Measurements from ENCODE around the gene A3GALT2.

The A3GALT2 gene

GRCh38 chr1:33349778-33350610 is 29.1 kb upstream of the A3GALT2 start:
- peak; percentile 75 for DNase-seq

- DNase-seq, result peak; percentile 32
Measured at GRCh38 chr1:33349081-33349759, 28.3 kb upstream of the A3GALT2 start.

- peak; percentile 13 for DNase-seq
Measured at GRCh38 chr1:33348676-33349080, 27.8 kb upstream of the A3GALT2 start.

- DNase-seq, result no peak
Measured at GRCh38 chr1:33348194-33348593, 27.3 kb upstream of the A3GALT2 start.

- no peak for DNase-seq
Measured at GRCh38 chr1:33347650-33347992, 26.7 kb upstream of the A3GALT2 start.

- DNase-seq, result no peak
Measured at GRCh38 chr1:33346927-33347649, 26.2 kb upstream of the A3GALT2 start.

- DNase-seq, result no peak
Measured at GRCh38 chr1:33346533-33346926, 25.6 kb upstream of the A3GALT2 start.

GRCh38 chr1:33344896-33345560 is 24.1 kb upstream of the A3GALT2 start:
- no peak for DNase-seq

- DNase-seq, result no peak
Measured at GRCh38 chr1:33343539-33343938, 22.6 kb upstream of the A3GALT2 start.

- DNase-seq, result no peak
Measured at GRCh38 chr1:33342041-33342723, 21.3 kb upstream of the A3GALT2 start.

- DNase-seq, result no peak
Measured at GRCh38 chr1:33341190-33341589, 20.3 kb upstream of the A3GALT2 start.

GRCh38 chr1:33339413-33339812 is 18.5 kb upstream of the A3GALT2 start:
- no peak for DNase-seq

- DNase-seq, result no peak
Measured at GRCh38 chr1:33338440-33339211, 17.7 kb upstream of the A3GALT2 start.

GRCh38 chr1:33338048-33338439 is 17.1 kb upstream of the A3GALT2 start:
- no peak for DNase-seq

- no peak for DNase-seq
Measured at GRCh38 chr1:33337441-33337840, 16.5 kb upstream of the A3GALT2 start.

- no peak for DNase-seq
Measured at GRCh38 chr1:33336580-33336979, 15.7 kb upstream of the A3GALT2 start.

- no peak for DNase-seq
Measured at GRCh38 chr1:33335020-33335419, 14.1 kb upstream of the A3GALT2 start.

- DNase-seq, result no peak
Measured at GRCh38 chr1:33334081-33334552, 13.2 kb upstream of the A3GALT2 start.

GRCh38 chr1:33332881-33333280 is 12.0 kb upstream of the A3GALT2 start:
- DNase-seq, result no peak

GRCh38 chr1:33332357-33332789 is 11.5 kb upstream of the A3GALT2 start:
- DNase-seq, result no peak
